MM.1S (cell line): ENCODE measurements around the gene TOR4A.

Experiments
- DNase-seq: peaks from one replicate; pipeline ENCODE4 v3.0.0-alpha.2; 2015
- H2AFZ ChIP-seq: fragments of 300-600 bp; sonication (generic); 2 replicates; pipeline ENCODE4 v1.6.0; 2016; ENCODE audit warnings: antibody characterized with exemption, low read length
- H3F3A ChIP-seq: fragments of 300-600 bp; sonication (generic); 2 replicates; pipeline ENCODE4 v1.6.1; 2016; ENCODE audit warnings: mild to moderate bottlenecking, antibody characterized with exemption, low read length, moderate library complexity, mixed read lengths; ENCODE audit not compliant: insufficient read depth
- H3K27ac ChIP-seq: fragments of 300-600 bp; sonication (generic); 2 replicates; pipeline ENCODE4 v1.5.1; 2016; ENCODE audit warnings: mild to moderate bottlenecking, low read length
- H3K27me3 ChIP-seq: fragments of 300-600 bp; sonication (generic); replicated peaks from 2 replicates; pipeline ENCODE4 v1.6.0; 2016; ENCODE audit warnings: low read length; ENCODE audit not compliant: insufficient read depth
- H3K36me3 ChIP-seq: fragments of 300-600 bp; sonication (generic); replicated peaks from 2 replicates; pipeline ENCODE4 v1.6.1; 2016; ENCODE audit warnings: mild to moderate bottlenecking, low read length, mixed read lengths; ENCODE audit not compliant: insufficient read depth
- H3K4me1 ChIP-seq: fragments of 300-600 bp; sonication (generic); 2 replicates; pipeline ENCODE4 v1.6.1; 2016; ENCODE audit warnings: low read length, mixed read lengths
- H3K4me2 ChIP-seq: fragments of 300-600 bp; sonication (generic); 2 replicates; pipeline ENCODE4 v1.6.0; 2016; ENCODE audit warnings: low read depth, low read length
- H3K4me3 ChIP-seq: fragments of 300-600 bp; sonication (generic); 2 replicates; pipeline ENCODE4 v1.5.1; 2016; ENCODE audit warnings: low read length, mixed read lengths
- H3K79me2 ChIP-seq: fragments of 300-600 bp; sonication (generic); 2 replicates; pipeline ENCODE4 v1.6.1; 2016; ENCODE audit warnings: mixed run types, low read length, mixed read lengths
- H3K9ac ChIP-seq: fragments of 300-600 bp; sonication (generic); 2 replicates; pipeline ENCODE4 v1.6.1; 2016; ENCODE audit warnings: low read length, mixed read lengths
- H3K9me2 ChIP-seq: fragments of 300-600 bp; sonication (generic); replicated peaks from 2 replicates; pipeline ENCODE4 v1.6.1; 2016; ENCODE audit warnings: mild to moderate bottlenecking, low read length, mixed read lengths; ENCODE audit not compliant: insufficient read depth
- H3K9me3 ChIP-seq: fragments of 300-600 bp; sonication (generic); replicated peaks from 2 replicates; pipeline ENCODE4 v1.6.1; 2016; ENCODE audit warnings: mild to moderate bottlenecking, low read length, mixed read lengths; ENCODE audit not compliant: insufficient read depth
- H4K20me1 ChIP-seq: fragments of 300-600 bp; sonication (generic); 2 replicates; pipeline ENCODE4 v1.6.1; 2016; ENCODE audit warnings: mild to moderate bottlenecking, low read length, moderate library complexity, mixed read lengths; ENCODE audit not compliant: insufficient read depth
- EZH2 ChIP-seq: fragments of 300-600 bp; sonication (generic); optimal IDR thresholded peaks from 2 replicates; pipeline ENCODE3; 2017; ENCODE audit warnings: low read depth, mild to moderate bottlenecking, antibody characterized with exemption, low read length, mixed read lengths
- EZH2phosphoT487 ChIP-seq: fragments of 300-600 bp; sonication (generic); IDR thresholded peaks from 2 replicates; pipeline ENCODE4 v1.6.1; 2018; ENCODE audit warnings: antibody characterized with exemption, low read length
- TF ChIP-seq, protein P1 (sequence below): fragments of 300-600 bp; sonication (generic); IDR thresholded peaks from 2 replicates; pipeline ENCODE4 v1.5.1; 2016; ENCODE audit warnings: antibody characterized with exemption, low read length, mixed read lengths

Gene TOR4A

DNA sequence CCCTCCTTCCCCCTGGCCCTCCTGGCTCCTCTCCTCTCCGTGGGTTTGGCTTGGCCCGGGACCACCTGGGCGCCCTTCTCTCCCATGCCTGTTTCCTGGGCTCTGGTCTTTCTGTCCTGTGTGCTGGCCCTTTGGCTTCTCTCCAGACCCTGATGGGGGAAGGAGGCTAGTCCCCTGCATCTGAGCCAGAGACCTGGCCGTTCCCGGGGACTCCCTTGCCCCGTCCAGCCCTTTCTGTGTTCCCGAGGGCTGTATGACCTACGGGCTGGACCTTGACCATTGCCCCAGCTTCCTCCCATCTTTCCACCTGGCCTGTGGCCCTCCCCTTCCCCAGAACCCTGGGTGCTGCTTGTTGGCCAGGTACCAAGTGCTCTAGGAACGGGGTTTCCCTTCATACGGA, 14.0 kb upstream of the TOR4A start:
- Histone ChIP-seq H4K20me1 (no peaks in the 10 kb centered on the region), H3K27me3 (no peaks in the 10 kb centered on the region), H3K79me2 (peaks cover 4% of the 10 kb centered on the region; the same call in 1 of the 2 replicates), H3K4me1 (peaks cover 6% of the 10 kb centered on the region), H3K9ac (no peak overlapping the region), H3K27ac (no peak overlapping the region), H3K4me2 (no peak overlapping the region), H2AFZ (no peak overlapping the region), H3K4me3 (no peak overlapping the region), H3K36me3 (peaks cover 4% of the 10 kb centered on the region; the same call in 1 of the 2 replicates), H3K9me2 (no peaks in the 10 kb centered on the region), H3K9me3 (no peaks in the 10 kb centered on the region), H3F3A (peaks cover under 1% of the 10 kb centered on the region; the same call in 1 of the 2 replicates)
- DNase-seq, result no peak
- TF ChIP-seq EZH2phosphoT487, result no peak
- TF ChIP-seq, protein P1, sequence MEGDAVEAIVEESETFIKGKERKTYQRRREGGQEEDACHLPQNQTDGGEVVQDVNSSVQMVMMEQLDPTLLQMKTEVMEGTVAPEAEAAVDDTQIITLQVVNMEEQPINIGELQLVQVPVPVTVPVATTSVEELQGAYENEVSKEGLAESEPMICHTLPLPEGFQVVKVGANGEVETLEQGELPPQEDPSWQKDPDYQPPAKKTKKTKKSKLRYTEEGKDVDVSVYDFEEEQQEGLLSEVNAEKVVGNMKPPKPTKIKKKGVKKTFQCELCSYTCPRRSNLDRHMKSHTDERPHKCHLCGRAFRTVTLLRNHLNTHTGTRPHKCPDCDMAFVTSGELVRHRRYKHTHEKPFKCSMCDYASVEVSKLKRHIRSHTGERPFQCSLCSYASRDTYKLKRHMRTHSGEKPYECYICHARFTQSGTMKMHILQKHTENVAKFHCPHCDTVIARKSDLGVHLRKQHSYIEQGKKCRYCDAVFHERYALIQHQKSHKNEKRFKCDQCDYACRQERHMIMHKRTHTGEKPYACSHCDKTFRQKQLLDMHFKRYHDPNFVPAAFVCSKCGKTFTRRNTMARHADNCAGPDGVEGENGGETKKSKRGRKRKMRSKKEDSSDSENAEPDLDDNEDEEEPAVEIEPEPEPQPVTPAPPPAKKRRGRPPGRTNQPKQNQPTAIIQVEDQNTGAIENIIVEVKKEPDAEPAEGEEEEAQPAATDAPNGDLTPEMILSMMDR, result no peak
- no peak for TF ChIP-seq EZH2

DNA sequence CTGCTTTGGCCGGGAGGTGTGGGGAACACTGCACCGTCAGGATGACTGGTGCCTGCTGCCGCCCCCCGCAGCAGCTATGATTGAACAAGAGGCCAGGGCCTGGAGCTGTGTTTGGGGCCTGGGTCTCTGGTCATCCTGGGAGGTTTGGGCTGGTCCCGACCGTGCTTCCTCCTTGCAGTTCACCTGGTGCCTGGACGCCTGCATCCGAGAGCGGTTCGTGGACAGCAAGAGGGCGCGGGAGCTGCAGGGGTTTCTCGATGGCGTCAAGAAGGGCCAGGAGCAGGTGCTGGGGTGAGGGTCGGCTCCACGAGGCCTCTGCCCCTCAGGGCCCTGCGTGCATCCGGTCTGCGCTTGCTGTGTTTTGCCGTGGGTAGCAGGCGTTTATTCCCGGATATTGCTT, 13.5 kb upstream of the TOR4A start:
- Histone ChIP-seq H3K9me2 (no peaks in the 10 kb centered on the region), H3F3A (peaks cover 3% of the 10 kb centered on the region; the same call in 1 of the 2 replicates), H2AFZ (no peak overlapping the region), H3K9ac (no peak overlapping the region), H3K4me2 (no peak overlapping the region), H4K20me1 (no peaks in the 10 kb centered on the region), H3K4me3 (no peak overlapping the region), H3K27me3 (no peaks in the 10 kb centered on the region), H3K27ac (no peak overlapping the region), H3K9me3 (no peaks in the 10 kb centered on the region), H3K36me3 (peaks cover 2% of the 10 kb centered on the region; the same call in 1 of the 2 replicates), H3K4me1 (peaks cover 12% of the 10 kb centered on the region), H3K79me2 (peaks cover 8% of the 10 kb centered on the region; the same call in 1 of the 2 replicates)
- DNase-seq, result no peak
- TF ChIP-seq EZH2 (no peak), EZH2phosphoT487 (no peak)
- TF ChIP-seq, protein P1, result no peak

DNA sequence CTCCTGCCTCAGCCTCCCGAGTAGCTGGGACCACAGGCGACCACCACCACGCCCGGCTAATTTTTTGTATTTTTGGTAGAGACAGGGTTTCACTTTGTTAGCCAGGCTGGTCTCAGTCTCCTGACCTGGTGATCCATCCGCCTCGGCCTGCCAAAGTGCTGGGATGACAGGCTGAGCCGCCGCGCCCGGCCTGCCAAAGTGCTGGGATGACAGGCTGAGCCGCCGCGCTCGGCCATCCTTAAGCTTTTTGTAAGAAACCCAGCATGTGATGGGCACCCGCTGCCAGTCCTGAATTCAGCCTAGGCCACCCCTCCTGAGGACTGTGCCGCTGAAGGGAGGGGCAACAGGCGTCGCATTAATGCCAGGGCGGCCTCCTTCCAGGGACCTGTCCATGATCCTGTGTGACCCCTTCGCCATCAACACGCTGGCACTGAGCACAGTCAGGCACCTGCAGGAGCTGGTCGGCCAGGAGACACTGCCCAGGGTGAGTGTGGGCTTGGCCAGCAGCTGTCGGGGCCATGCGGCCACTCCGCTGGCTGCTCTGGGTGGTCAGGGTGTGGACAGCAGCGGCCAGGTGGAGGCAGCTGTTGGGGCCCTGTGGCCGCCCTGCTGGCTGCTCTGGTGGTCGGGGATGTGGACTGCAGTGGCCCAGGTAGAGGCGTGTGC, 11.9 kb upstream of the TOR4A start:
- H3K79me2 ChIP-seq, result peaks cover 8% of the 10 kb centered on the region; the same call in 1 of the 2 replicates
- no peak overlapping the region for H3K4me3 ChIP-seq
- H3K4me1 ChIP-seq, result peaks cover 20% of the 10 kb centered on the region
- no peak overlapping the region for H3K9ac ChIP-seq
- H3F3A ChIP-seq, result peaks cover 8% of the 10 kb centered on the region; the same call in 1 of the 2 replicates
- no peaks in the 10 kb centered on the region for H3K27me3 ChIP-seq
- H3K4me2 ChIP-seq, result no peak overlapping the region
- H3K9me3 ChIP-seq, result no peaks in the 10 kb centered on the region
- TF ChIP-seq, protein P1, result no peak
- TF ChIP-seq EZH2 (no peak), EZH2phosphoT487 (no peak)
- H2AFZ ChIP-seq, result no peak overlapping the region
- no peaks in the 10 kb centered on the region for H3K9me2 ChIP-seq
- no peak for DNase-seq
- H4K20me1 ChIP-seq, result no peaks in the 10 kb centered on the region
- no peaks in the 10 kb centered on the region for H3K36me3 ChIP-seq
- H3K27ac ChIP-seq, result no peak overlapping the region
